Hematopoietic multipotent progenitor cell treated with erythropoietin and hydrocortisone succinate and interleukin-3 and kit ligand, for 17 days (in vitro differentiated cells): ENCODE data around the gene NCMAP.

ENCODE experiments used
- DNase-seq: peaks from one replicate; pipeline ENCODE4 v3.0.0-alpha.2; 2015; ENCODE audit warnings: low spot score

The NCMAP gene

DNA sequence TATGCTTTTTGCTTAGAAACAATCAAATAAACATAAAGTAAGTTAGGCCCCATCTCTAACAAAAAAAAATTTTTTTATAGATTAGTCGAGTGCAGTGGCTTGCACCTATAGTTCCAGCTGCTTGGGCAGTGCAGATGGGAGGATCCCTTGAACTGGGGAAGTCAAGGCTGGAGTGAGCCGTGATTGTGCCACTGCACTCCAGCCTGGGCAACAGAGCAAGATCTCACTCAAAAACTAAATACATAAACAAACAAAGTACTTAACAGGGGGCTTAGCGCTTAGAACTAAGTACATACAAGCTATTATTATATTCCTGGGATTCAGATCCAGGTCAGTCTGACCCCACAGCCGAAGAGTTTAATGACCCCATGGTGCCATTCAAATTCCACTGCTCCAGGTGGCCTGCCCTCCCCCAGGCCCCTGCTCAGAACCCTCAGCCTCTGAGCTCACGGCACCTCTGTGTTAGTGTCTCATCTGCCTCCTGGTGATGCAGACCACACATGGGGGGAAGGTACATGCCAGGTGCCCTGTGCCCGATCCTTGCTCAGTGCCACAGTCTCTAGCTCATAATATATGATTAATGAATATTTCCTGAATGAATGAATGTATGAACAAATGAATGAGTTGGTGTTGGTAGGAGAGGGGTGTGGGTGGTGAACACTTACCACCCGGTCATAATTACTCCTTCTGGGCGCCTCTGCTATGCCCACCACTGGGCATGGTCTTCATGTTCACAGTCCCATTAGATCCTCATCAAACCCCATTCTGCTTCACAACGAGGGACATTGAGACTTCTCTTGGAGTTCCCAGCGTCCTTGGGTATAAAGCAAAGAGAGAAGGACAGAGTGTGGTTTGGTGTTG is 14.6 kb downstream of the NCMAP start:
- no peak for DNase-seq

DNA sequence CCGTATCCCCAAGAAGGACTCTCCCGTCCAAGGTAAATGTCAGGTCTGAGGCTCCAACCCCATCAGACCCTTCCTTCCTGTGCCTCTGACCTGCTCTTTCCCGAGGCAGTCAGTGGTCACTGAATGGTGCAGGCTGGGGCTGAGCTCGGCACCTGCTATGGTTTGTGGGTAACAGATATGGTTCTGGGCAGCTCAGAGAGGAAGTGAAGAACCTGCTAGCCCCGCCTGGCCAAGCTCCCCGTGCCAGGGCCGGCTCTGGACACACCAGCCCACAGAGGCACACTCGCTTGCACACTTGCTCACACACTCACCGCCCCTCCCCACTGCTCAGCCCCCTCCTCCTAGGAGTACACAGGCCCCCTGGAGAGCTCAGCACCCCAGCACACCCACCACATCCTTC is 16.4 kb downstream of the NCMAP start:
- DNase-seq: no peak

DNA sequence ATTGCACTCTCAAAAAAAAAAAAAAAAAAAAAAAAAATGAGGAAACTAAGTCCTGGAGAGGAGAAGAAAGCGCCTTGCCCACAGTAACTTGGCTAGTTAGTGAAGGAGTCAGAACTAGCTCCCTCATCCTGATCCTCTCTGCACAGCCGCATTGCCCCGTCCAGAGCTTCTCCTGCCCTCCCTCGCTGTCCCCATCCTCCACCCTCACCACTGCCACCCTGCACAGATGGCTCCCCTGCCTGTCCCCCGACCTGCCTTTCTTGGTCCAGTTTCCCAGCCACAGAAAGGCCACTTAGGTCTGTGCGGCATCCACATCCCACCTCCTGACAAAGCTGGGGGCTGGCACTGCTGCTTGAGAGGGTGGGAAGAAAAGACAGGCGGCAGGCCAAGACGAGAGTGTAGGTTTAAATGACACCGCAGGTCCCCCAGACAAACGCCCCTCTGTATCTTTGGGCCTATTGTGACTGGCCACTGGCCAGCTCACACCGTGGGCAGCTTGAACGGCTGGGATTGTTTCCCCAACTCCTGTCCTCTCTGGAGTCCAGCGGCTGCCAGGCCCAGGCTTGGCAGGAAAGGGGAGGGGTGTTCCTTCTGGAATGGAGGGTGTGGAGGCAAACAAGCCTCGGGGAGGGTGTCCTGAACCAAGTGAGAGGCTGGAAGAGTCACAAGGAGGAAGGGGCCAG is 20.2 kb downstream of the NCMAP start:
- no peak for DNase-seq

DNA sequence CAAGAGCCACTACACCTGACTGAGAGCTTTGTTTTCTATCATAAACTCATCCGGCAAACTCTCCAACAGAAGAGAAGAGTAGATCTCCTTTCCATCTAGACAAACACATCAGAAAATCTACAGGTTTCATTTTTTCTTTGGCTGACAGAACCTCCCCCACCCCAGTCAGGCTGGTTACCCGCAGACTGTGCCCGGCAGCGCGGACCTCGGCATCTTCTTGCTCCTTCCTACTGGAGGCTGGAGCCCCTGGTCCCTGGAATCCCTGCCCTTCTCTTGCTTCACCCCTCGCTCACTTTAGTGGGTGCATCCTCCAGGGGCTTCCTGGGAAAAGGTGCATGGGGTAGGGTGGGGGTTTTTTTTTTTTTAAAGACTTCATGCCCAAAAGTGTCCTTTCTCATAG is 23.0 kb downstream of the NCMAP start:
- DNase-seq: no peak

DNA sequence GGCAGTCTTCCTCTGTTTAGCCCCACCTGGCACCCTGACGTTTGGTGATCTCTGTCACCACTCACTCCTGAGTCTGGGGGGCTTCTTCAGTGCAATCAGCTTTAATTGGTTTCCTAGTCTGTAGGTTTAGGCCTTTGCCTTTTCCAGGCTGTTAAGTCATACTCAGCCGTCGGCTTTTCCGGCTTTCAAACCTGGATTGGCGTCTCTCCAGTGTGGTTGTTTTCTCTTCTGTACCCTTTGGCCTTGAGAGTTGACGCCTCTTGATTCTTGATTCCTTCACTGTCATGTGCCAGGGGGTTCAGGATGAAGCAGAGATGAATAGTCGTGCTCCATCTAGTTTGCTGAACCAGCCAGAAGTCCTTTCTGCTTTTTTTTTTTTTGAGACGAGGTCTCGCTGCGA is 24.9 kb downstream of the NCMAP start:
- no peak for DNase-seq

DNA sequence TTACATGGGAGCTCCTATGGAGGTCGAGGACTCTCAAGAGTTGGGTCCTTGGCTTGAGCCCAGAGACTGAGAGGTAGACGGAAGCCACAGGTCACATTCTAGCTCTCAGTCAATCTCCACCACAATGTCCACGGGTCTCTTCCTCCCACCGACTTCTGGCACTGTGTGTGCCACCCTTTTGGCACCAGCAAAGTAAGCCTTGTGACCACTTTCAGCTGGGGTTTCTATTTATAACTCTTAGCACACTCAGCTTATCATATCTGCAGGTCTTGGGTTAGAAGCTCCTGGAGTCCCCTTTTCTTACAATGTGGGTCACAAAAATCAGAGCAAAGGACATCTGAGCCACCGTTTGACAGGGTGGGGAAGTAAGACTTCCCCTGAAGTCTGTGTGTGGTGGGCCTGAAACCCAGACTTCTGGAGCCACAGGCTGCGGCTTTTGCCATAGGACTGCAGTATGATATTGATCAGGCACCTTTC is 28.3 kb downstream of the NCMAP start:
- DNase-seq: no peak

DNA sequence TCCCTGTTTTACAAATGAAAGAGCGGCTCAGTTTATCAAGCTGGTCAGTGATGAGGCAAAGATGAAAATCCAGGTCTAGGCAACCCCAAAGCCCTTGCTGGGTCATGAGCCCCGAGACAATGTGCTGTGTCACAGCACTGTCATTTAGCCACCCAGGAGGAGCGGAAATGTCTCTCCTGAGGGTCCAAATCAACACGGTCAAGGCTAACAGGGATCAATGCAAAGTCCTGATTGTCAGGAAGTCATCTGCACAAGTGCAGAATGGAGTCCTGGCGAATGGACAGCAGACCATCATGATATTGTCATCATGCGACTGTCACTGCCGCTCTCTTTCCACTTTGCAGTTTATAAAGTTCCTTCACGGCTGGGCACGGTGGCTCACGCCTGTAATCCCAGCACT is 30.2 kb downstream of the NCMAP start:
- no peak for DNase-seq

DNA sequence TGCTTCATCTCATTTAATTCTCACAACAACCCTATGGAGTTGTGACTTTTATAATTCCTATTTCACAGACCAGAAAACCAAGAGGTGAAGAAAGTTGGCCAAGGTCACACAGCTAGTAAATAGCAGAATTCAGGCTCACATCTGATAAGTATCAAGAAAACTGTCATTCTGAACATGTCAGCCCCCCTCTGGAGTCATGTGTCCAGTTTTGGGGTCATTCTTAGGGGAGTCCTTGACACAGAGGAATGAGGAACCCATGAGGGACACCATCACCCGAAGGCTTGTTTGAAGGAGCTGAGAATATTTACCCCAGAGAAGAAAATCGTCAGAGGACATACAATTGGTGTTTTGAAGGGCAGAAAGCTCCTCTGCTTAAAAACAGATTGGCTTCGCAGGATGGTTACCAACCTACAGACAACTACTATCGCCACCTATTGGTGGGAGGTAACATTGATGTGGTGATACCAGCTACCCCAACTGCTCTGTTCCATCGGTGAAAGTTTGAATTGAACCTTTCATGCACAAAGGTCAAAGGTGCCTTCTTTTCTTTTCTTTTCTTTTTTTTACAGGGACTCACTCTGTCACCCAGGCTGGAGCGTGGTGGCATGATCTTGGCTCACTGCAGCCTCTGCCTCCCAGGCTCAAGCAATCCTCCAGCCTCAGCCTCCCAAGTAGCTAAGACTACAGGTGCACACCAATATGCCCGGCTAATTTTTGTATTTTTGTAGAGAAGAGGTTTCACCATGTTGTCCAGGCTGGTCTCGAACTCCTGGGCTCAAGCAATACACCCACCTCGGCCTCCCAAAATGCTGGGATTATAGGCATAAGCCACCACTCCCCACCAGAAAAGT is 31.3 kb downstream of the NCMAP start:
- DNase-seq: peak; percentile 34

DNA sequence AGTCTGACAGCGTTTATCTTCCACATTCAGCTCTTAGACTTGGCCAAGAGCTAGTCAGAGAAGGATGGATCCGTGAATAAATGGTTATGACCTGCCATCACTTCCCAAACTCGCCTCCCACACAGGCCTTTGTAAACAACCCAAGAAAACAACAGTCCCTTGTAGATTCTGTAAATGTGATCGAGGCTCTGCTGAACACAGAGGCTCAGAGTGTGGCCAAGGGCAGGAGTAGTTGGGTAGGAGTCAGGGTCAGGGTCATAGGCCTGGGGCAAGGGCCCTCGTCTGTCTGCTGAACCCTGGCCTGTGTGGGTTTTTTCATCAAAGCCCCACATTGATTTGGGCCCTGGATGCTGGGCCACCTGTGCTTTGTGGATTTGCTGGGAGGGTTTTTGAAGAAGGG is 32.7 kb downstream of the NCMAP start:
- no peak for DNase-seq

DNA sequence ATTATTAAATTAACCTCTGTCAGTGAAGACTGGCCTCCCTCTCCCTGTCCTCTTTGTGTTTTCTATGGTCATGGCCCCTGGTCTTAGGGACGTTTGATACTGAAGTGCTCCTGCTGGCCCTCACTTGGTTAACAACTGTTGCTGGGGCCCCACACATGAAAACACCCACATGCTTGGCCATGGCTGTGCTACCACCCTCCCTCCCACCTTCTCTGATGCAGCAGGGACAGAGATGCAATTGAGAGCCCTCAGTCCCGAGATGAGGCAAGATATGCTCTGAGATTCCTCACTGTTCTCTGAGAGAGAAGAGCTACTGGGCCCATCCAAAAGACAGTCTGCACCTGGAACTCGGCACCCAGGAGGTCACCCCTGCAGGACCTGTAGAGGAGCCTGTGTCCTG is 33.3 kb downstream of the NCMAP start:
- DNase-seq: no peak

DNA sequence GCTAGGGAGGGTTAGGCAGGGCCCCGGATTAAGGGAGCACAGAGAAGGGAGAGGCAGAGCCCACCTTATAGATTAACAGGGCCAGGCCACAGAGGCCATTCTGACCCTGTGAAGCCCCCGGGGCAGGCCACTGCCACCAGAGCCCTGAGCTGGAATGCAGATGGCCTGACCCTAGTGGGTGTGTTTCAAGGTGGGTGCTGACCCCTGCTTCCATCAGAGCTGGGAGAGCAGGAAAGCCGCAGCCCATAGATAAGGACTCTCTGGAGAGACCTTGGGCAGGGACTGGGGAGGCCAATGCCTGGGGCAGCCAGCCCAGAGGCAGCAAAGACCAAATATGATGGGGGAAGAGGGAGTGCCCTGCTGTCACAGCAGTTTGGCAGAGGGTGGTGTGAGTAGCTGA is 35.9 kb downstream of the NCMAP start:
- DNase-seq: no peak

DNA sequence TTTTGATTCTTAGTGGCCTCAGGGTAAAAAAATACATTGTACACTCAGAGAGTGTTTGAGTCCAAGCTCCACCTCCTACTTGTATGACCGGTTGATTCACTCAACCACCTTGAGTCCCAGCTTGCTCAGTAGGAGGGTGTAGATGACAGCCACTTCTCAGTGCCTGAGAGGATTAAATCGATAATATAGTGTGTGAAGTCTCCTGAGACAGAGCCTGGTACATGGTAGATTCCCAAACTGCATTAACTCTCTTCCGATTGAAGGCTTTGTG is 38.4 kb downstream of the NCMAP start:
- no peak for DNase-seq

DNA sequence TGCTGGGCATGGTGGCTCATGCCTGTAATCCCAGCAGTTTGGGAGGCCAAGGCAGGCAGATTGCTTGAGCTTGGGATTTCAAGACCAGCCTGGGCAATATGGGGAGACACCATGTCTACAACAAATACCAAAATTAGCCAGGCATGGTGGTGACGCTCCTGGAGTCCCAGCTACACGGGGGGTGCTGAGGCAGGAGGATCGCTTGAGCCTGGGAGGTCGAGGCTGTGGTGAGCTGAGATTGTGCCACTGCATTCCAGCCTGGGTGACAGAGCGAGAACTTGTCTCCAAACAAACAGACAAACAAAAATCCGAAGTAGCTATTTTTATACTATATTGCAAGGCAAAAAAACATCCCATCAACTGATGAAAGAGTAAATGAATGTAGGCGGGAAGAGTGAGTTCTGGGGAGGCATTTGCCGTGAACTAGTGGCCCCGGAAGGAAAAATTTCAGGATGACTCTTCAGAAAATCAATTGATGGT is 40.6 kb downstream of the NCMAP start:
- DNase-seq: no peak

DNA sequence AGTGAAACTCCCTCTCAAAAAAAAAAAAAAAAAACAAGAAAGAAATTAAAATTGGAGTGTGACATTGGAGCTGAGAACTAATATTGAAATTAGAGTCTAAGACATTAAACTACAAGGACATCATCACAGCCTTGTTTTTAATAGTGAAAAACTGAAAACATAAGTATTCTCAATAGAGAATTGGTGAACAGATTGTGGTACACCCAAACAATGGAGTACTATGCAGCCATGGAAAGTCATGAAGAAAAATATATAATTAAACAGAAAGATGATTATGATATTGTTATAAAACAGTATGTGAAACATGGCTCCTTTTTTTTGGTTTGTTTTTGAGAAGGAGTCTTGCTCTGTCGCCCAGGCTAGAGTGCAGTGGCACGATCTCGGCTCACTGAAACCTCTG is 43.4 kb downstream of the NCMAP start:
- no peak for DNase-seq

DNA sequence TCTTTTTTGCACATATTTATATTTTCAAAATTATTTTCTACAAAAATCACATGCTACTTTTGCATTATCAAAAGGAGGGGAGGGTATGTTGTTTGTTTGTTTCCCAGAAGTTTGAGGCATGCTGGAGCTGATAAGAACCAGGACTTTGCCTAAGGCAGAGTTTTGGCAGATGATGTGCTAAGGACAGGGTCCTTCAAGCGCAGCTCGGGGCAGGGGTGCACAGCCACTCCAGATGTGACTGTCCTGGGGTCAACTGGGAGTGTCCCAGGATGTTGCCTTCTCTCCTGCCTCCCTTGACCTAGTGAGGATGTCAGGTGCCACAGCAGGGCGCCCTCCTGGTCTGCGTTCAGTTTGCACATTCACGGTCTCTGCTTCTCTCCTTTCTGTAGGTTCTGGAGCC is 44.7 kb downstream of the NCMAP start:
- DNase-seq: no peak

DNA sequence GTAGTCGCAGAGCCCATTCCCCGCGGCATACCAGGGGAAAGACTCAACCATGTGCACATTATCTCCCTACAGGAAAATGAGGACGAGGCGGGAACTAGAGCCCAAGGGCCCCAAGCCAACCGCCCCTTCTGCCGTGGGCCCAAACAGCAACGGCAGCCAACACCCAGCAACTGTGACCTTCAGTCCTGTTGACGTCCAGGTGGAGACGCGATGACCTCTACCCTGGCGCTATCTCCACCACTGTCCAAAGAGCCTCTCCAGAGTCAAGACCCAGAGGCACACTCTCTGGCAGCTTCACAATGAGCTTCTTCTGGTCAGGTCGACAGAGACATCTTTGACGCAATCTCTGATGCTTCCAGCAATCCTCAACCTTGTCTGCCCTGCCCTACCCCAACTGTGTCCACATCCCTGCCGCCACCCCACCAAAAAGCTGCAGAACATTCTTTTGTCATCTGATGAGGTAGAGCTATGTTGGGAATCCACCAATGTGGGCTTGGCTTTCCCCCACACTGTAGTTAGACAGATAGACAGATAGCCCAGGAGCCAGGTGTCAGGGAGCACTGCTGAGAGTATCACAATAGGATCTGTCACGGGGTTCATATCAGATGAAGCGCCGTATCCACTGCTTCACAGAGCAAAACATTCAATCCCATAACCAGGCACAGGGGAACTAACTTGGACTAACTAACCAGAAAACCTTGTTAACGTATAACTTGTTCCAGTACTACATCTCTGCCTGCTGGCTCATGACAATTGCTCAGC is 49.8 kb downstream of the NCMAP start:
- no peak for DNase-seq

DNA sequence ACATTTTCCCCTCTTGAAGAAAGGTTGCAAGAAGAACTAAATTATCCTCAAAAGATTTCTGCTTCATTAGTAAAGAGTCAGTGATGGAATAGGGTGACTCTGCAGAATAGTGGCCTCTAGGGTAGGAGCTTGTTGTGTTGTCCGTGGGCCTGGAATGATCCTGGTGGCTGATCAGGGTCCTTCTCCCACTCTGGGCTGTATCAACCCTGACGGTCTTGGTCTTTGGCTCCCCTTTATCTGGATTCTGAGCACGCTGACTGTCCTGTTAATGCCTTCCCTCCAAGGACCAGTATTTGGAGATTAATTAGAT is 50.4 kb downstream of the NCMAP start:
- no peak for DNase-seq

DNA sequence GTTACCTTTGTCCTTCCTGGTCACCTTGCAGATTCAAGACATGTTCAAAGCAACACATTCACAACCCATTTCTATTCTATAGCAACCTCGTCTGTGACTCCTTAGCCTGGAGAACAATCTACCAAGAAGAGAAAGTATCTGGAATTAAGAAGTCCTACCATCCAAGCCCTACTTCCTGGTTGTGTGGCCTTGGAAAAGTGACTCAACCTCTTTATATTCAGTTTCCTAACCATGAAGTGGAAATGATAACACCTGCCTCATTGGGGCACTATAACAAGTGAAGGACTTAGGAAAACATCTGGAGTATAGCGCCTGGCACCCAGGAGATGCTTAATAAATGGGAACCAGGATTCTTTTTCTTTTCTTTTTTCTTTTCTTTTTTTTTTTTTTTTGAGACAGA is 50.7 kb downstream of the NCMAP start:
- no peak for DNase-seq

DNA sequence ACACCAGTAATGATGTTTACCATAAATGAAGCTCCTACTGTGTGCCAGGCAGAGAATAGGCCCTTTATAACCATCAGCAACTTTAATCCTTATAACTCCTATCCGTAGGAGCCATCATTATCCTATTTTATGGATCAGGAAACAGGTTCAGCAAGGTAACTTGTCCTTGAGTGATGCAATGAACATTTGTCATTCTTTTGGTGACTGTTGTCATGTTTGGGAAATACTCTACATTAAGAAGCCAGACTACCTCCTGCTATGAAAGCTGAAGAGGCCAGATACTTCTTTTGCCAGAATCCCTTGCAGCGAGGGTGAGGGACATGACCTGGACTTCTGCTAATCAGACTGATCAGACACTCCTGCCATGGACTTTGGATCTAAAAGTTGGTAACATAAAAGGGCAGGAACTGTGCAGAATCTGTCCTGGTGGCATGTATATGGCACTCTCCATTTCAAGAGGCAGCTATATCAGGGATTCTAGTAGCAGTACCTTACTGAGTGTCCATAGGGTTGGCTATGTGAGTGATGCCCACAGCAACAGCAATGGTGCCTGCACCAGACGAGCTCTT is 54.1 kb downstream of the NCMAP start:
- DNase-seq: no peak

DNA sequence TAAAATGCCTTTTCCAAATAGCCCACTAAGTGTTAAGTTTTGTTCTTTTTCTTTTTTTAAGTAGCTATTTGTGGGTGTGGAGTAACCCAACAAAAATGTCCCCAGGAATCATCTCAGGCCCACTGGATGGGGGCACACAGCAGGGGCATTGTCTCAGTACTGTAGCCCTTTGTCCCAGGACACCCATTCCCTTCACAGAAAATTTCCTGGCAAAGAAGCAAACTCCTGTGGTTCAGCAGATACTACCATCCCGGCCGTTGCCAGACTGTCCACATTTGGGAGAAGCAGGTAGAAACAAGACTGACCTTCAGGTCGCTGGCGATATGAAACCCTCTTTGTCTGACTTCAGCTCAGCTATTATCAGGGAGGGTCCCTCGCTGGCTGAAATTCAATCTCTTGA is 63.5 kb downstream of the NCMAP start:
- DNase-seq: no peak

DNA sequence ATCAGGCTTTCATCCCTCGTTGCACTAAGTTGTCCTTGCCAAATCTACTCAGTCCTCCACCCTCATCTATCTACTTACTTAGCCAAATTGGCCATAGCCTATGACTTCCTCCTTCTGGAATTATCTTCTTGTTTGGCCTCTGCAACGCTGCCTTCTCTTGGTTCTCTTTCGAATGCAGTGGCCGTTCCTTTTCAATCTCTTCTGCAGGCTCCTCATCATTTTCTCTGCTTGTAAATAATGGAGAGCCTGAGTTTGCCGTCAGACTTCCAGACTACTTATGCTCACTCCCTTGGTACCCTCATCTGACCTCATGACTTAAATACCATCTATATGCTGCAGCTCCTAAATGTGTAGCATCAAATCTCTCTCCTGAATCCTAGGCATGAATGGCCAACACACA is 64.8 kb downstream of the NCMAP start:
- DNase-seq: no peak

DNA sequence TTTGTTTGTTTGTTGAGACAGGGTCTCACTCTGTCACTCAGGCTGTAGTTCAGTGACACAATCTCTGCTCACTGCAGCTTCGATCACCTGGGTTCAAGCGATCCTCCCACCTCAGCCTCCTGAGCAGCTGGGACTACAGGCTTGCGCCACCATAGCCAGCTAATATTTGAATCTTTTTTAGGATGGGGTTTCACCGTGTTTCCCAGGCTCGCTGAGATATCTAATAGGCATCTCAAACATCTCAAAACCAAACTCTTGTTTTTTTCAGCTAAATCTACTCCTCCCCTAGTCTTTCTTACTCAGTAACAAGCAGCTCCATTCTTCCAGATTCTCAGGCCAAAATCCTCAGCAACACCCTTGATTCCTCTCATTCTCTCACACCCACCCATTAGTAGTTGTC is 65.2 kb downstream of the NCMAP start:
- no peak for DNase-seq
